GM12878 (cell line): ENCODE measurements around the gene SARDH. TPM values are rescaled to one million over a fixed set of nuclear protein-coding genes. Genes with fewer than 3 reads are reported as not detected.

ENCODE experiments used
- ATAC-seq: fragments of 200-7000 bp; cut with Tn5 transposase; 3 replicates; pipeline ENCODE4 v1.9.1; 2020; ENCODE audit warnings: mild to moderate bottlenecking, moderate library complexity
- BruUV-seq: library from RNA; stranded (reverse); fragments of 400-500 nt; replicated peaks from 2 replicates; lab custom pipeline; 2021; lab: Mats Ljungman, UMichigan
- CTCF ChIA-PET: fragments of 300-600 bp; sonication (Branson Sonifier 250); formaldehyde crosslinking; extraction: SDS; loops from one replicate; lab custom pipeline; 2021; ENCODE audit warnings: inconsistent platforms; lab: Yijun Ruan, JAX
- POLR2A ChIA-PET: fragments of 350-600 bp; formaldehyde crosslinking; extraction: SDS; loops from one replicate; lab custom pipeline; 2021; ENCODE audit warnings: inconsistent platforms; lab: Charles Lee
- RAD21 ChIA-PET: fragments of 300-600 bp; sonication (Branson Sonifier 250); formaldehyde crosslinking; loops from one replicate; lab custom pipeline; 2023; ENCODE audit warnings: antibody characterized with exemption; ENCODE audit not compliant: unreplicated experiment; lab: Charles Lee
- SMC1A ChIA-PET: fragments of 300-600 bp; sonication (Branson Sonifier 250); formaldehyde crosslinking; loops from one replicate; lab custom pipeline; 2023; ENCODE audit not compliant: unreplicated experiment, uncharacterized antibody; lab: Charles Lee
- DNase-seq: peaks from one replicate; pipeline ENCODE4 v3.0.0-alpha.2; 2011; ENCODE audit warnings: low read depth, low spot score
- FAIRE-seq: peaks from 3 replicates; lab custom pipeline; 2011; peaks lifted over from hg19 to GRCh38; lab: Jason Lieb, UNC
- H2AFZ ChIP-seq: 2 replicates; pipeline ENCODE4 v1.6.0; 2011; ENCODE audit warnings: low read depth, low read length, control low read depth; ENCODE audit not compliant: control insufficient read depth
- H3K27ac ChIP-seq: 2 replicates; pipeline ENCODE4 v1.5.1; 2011; ENCODE audit warnings: control low read depth; ENCODE audit not compliant: control insufficient read depth, insufficient read depth
- H3K27me3 ChIP-seq, 2 experiments: replicated peaks in 1 of 2; 2 replicates each; pipeline versions ENCODE4 v1.6.0 to v1.6.1; 2011; ENCODE audit warnings: low read length in 1 of 2; ENCODE audit not compliant: control insufficient read depth in 2 of 2, insufficient read depth in 2 of 2
- H3K36me3 ChIP-seq, 2 experiments: 2 replicates each; pipeline ENCODE4 v1.5.1; 2011; ENCODE audit warnings: low read length in 1 of 2; ENCODE audit not compliant: control insufficient read depth in 2 of 2, insufficient read depth in 2 of 2
- H3K4me1 ChIP-seq: 2 replicates; pipeline ENCODE4 v1.6.1; 2011; ENCODE audit warnings: mild to moderate bottlenecking, low read length, moderate library complexity, mixed read lengths; ENCODE audit not compliant: control insufficient read depth, insufficient read depth
- H3K4me2 ChIP-seq: 2 replicates; pipeline ENCODE4 v1.6.0; 2011; ENCODE audit warnings: control low read depth; ENCODE audit not compliant: control insufficient read depth, insufficient read depth
- H3K4me3 ChIP-seq: fragments of 200-600 bp; sonication (generic); 2 replicates; pipeline ENCODE4 v1.5.1; 2016
- H3K79me2 ChIP-seq: 2 replicates; pipeline ENCODE4 v1.6.0; 2011; ENCODE audit warnings: low read length; ENCODE audit not compliant: control insufficient read depth, insufficient read depth
- H3K9ac ChIP-seq: 2 replicates; pipeline ENCODE4 v1.8.0; 2011; ENCODE audit warnings: low read length, control low read depth, mixed read lengths; ENCODE audit not compliant: control insufficient read depth, insufficient read depth
- H3K9me3 ChIP-seq: replicated peaks from 3 replicates; pipeline ENCODE4 v1.5.1; 2011; ENCODE audit warnings: mild to moderate bottlenecking, low read length; ENCODE audit not compliant: control insufficient read depth, insufficient read depth
- H4K20me1 ChIP-seq: 2 replicates; pipeline ENCODE4 v1.6.0; 2011; ENCODE audit not compliant: control insufficient read depth, insufficient read depth
- CBFB ChIP-seq: IDR thresholded peaks from 2 replicates; pipeline ENCODE4 v1.6.1; 2016; ENCODE audit warnings: antibody characterized with exemption, low read depth
- MXI1 ChIP-seq: fragments of 150-350 bp; IDR thresholded peaks from 2 replicates; pipeline ENCODE4 v1.6.1; 2011; ENCODE audit warnings: low read depth, mild to moderate bottlenecking, inconsistent platforms, low read length, improper control_type of control experiment
- POLR2AphosphoS5 ChIP-seq: IDR thresholded peaks from 2 replicates; pipeline ENCODE4 v1.6.1; 2011; ENCODE audit warnings: mild to moderate bottlenecking, low read length, inconsistent platforms
- RUNX3 ChIP-seq: IDR thresholded peaks from 2 replicates; pipeline ENCODE4 v1.6.1; 2012; ENCODE audit warnings: low read length, inconsistent platforms
- SMAD1 ChIP-seq: fragments of 450-650 bp; IDR thresholded peaks from 2 replicates; pipeline ENCODE4 v1.6.1; 2018; ENCODE audit warnings: mild to moderate bottlenecking, low read depth; ENCODE audit not compliant: partially characterized antibody
- SP1 ChIP-seq: IDR thresholded peaks from one replicate; pipeline ENCODE4 v1.6.1; 2011; ENCODE audit warnings: low read depth, low read length
- ZNF622 ChIP-seq: fragments of 450-650 bp; IDR thresholded peaks from 2 replicates; pipeline ENCODE4 v1.6.1; 2017; ENCODE audit warnings: mild to moderate bottlenecking, inconsistent platforms
- WGBS: methylation state at CpG from one replicate; pipeline ENCODE4 v1.1.6; 2016; ENCODE audit warnings: low lambda C conversion rate; ENCODE audit not compliant: insufficient replicate concordance, insufficient coverage; ENCODE audit errors: missing lambda C conversion rate; 5-methylcytosine and 5-hydroxymethylcytosine counted together
- in situ Hi-C: fragments of 300-500 bp; cut with MboI; formaldehyde crosslinking; loops from 9 replicates; pipeline ENCODE4 v1.14.3; 2018; ENCODE audit warnings: mixed read lengths
- intact Hi-C: fragments of 100-400 bp; cut with micrococcal nuclease; formaldehyde crosslinking; loops from one replicate; pipeline ENCODE4 v1.14.2; 2022; ENCODE audit not compliant: unreplicated experiment
- polyA plus RNA-seq, 11 experiments: library from polyadenylated mRNA; depleted of rRNA in 4 of 11; unstranded in 6 of 11; stranded (reverse) in 5 of 11; fragments of >200 nt; fragmentation: Nextera tagmentation in 4 of 11; fragmentation: Illumina TruSeq in 1 of 11; extraction: Ambion mirVana in 4 of 11; extraction: Trizol in 1 of 11; gene quantifications; 1 replicate in 1 of 11; 2 replicates in 10 of 11; pipeline versions ENCODE4 v1.2.1 to v1.2.3, GENCODE V29; 2011 to 2016; ENCODE audit warnings: inconsistent platforms in 2 of 11, missing spikeins in 2 of 11, low read depth in 1 of 11
- total RNA-seq, 4 experiments: library from RNA; depleted of rRNA in 3 of 4; stranded (reverse); fragments of >200 nt in 3 of 4; fragmentation: Illumina TruSeq in 1 of 4; extraction: Trizol in 1 of 4; gene quantifications; 2 replicates each; pipeline versions ENCODE4 v1.2.1 to v1.2.3, GENCODE V29; 2013 to 2021

SARDH gene
- total and polyA plus RNA-seq, 10 of the 15 experiments (the other 5 are each of a cell fraction or from before 2014, with no cell fraction given): 0.03 to 0.15 (median 0.10) TPM; not detected in 6

GRCh38 chr9:133635098-133635497 is 103.1 kb downstream of the SARDH start:
- 0% methylated on average over 6 of the region's 6 CpGs for WGBS
- ATAC-seq: no peak
- CTCF ChIA-PET: no interaction called here

GRCh38 chr9:133634081-133634691 is 104.0 kb downstream of the SARDH start:
- Histone ChIP-seq H3K4me3 (no peak overlapping the region), H3K79me2 (no peaks in the 10 kb centered on the region), H3K27me3 (peaks cover 0 to 7% of the 10 kb centered on the region in 2 experiments; a peak in 3 of 4 replicates), H3K27ac (no peak overlapping the region), H3K36me3 (no peaks in the 10 kb centered on the region), H3K9me3 (no peaks in the 10 kb centered on the region), H2AFZ (no peak overlapping the region), H3K4me1 (no peaks in the 10 kb centered on the region), H3K4me2 (no peak overlapping the region), H4K20me1 (no peaks in the 10 kb centered on the region), H3K9ac (no peak overlapping the region)
- SMC1A ChIA-PET: no interaction called here
- FAIRE-seq (no peak), ATAC-seq (no peak), DNase-seq (no peak)
- POLR2A ChIA-PET: no interaction called here
- BruUV-seq: no TSS peak
- intact Hi-C loops: no loop called here
- CTCF ChIA-PET: no interaction called here
- RAD21 ChIA-PET: no interaction called here
- WGBS: 35% methylated on average over 24 of the region's 24 CpGs
- TF ChIP-seq CBFB (no peak), RUNX3 (no peak), MXI1 (no peak), SMAD1 (no peak), ZNF622 (no peak), POLR2AphosphoS5 (no peak)
- in situ Hi-C loops: no loop called here

More at GRCh38 chr9:133635098-133635497, 103.1 kb downstream of the SARDH start:
- Histone ChIP-seq H3K4me2 (no peak overlapping the region), H3K27me3 (peaks cover 0 to 7% of the 10 kb centered on the region in 2 experiments; a peak in 3 of 4 replicates), H3K36me3 (no peaks in the 10 kb centered on the region), H3K9me3 (no peaks in the 10 kb centered on the region)
- ChIA-PET SMC1A (no interaction called here), POLR2A (no interaction called here)
- in situ Hi-C loops: no loop called here
- intact Hi-C loops: no loop called here
- TF ChIP-seq SMAD1 (no peak), SP1 (no peak)
- TF ChIP-seq, all 136 proteins: peak for 0
- no peak overlapping the region for H3K27ac ChIP-seq
- H2AFZ ChIP-seq: no peak overlapping the region
- H3K79me2 ChIP-seq: no peaks in the 10 kb centered on the region
- H3K9ac ChIP-seq: no peak overlapping the region
- RAD21 ChIA-PET: no interaction called here
- no peak for DNase-seq
- no TSS peak for BruUV-seq
- H3K4me3 ChIP-seq: no peak overlapping the region
- no peaks in the 10 kb centered on the region for H4K20me1 ChIP-seq
- no peak for FAIRE-seq
- H3K4me1 ChIP-seq: no peaks in the 10 kb centered on the region
